Neuronal stem cell (in vitro differentiated cells): ENCODE results near the gene ETV7.

Experiments
- DNase-seq: peaks from one replicate; pipeline ENCODE4 v3.0.0-alpha.2; 2013; ENCODE audit warnings: low spot score
- H2AFZ ChIP-seq: one replicate; pipeline ENCODE4 v1.6.1; 2013; ENCODE audit warnings: mild to moderate bottlenecking, low read length, inconsistent platforms
- H2AK5ac ChIP-seq: 2 replicates; pipeline ENCODE4 v1.6.1; 2013; ENCODE audit warnings: low read depth, mild to moderate bottlenecking, inconsistent platforms, low read length, moderate library complexity, mixed read lengths
- H2BK120ac ChIP-seq: 2 replicates; pipeline ENCODE4 v1.6.1; 2013; ENCODE audit warnings: low read depth, mild to moderate bottlenecking, inconsistent platforms, low read length, moderate library complexity, mixed read lengths
- H2BK12ac ChIP-seq: one replicate; pipeline ENCODE4 v1.6.1; 2013; ENCODE audit warnings: low read length, inconsistent platforms
- H2BK15ac ChIP-seq: 2 replicates; pipeline ENCODE4 v1.6.1; 2013; ENCODE audit warnings: mild to moderate bottlenecking, low read length, inconsistent platforms, mixed read lengths
- H2BK5ac ChIP-seq: one replicate; pipeline ENCODE4 v1.6.1; 2013; ENCODE audit warnings: inconsistent platforms, mild to moderate bottlenecking, low read length, moderate library complexity
- H3K14ac ChIP-seq: one replicate; pipeline ENCODE4 v1.6.1; 2013; ENCODE audit warnings: low read length, inconsistent platforms
- H3K18ac ChIP-seq: 2 replicates; pipeline ENCODE4 v1.6.1; 2013; ENCODE audit warnings: low read length, inconsistent platforms
- H3K23ac ChIP-seq: 2 replicates; pipeline ENCODE4 v1.6.1; 2013; ENCODE audit warnings: low read depth, mild to moderate bottlenecking, mixed read lengths, low read length, inconsistent platforms; ENCODE audit not compliant: poor library complexity
- H3K27ac ChIP-seq: replicated peaks from 3 replicates; pipeline ENCODE4 v1.5.1; 2013; ENCODE audit warnings: low read length, inconsistent platforms
- H3K27me3 ChIP-seq, 3 experiments: 2 replicates each; pipeline ENCODE4 v1.6.1; 2013; ENCODE audit warnings: low read length in 3 of 3, mild to moderate bottlenecking in 2 of 3, inconsistent platforms in 1 of 3, low read depth in 1 of 3, mixed read lengths in 1 of 3, moderate library complexity in 1 of 3; ENCODE audit not compliant: control insufficient read depth in 3 of 3, insufficient read depth in 3 of 3
- H3K36me3 ChIP-seq, 2 donors: replicated peaks in 1 of 2; 2 replicates each; pipeline ENCODE4 v1.6.1; 2013; ENCODE audit warnings: low read length in 2 of 2; ENCODE audit not compliant: control insufficient read depth in 2 of 2, insufficient read depth in 2 of 2
- H3K4ac ChIP-seq: 2 replicates; pipeline ENCODE4 v1.6.1; 2013; ENCODE audit warnings: inconsistent platforms, mild to moderate bottlenecking, low read length, moderate library complexity
- H3K4me1 ChIP-seq, 2 donors: 1 replicate in 1 of 2; 2 replicates in 1 of 2; pipeline ENCODE4 v1.6.1; 2013; ENCODE audit warnings: low read length in 2 of 2, low read depth in 1 of 2; ENCODE audit not compliant: control insufficient read depth in 2 of 2, insufficient read depth in 1 of 2
- H3K4me2 ChIP-seq: one replicate; pipeline ENCODE4 v1.6.1; 2013; ENCODE audit warnings: mild to moderate bottlenecking, low read length, inconsistent platforms; ENCODE audit not compliant: insufficient read depth, poor library complexity, severe bottlenecking
- H3K4me3 ChIP-seq, 2 donors: 2 replicates each; pipeline ENCODE4 v1.5.1; 2013; ENCODE audit warnings: low read length in 2 of 2, mild to moderate bottlenecking in 2 of 2, inconsistent platforms in 1 of 2, moderate library complexity in 1 of 2
- H3K79me1 ChIP-seq: one replicate; pipeline ENCODE4 v1.6.1; 2013; ENCODE audit warnings: low read depth, mild to moderate bottlenecking, inconsistent platforms, low read length, moderate library complexity
- H3K9ac ChIP-seq: one replicate; pipeline ENCODE4 v1.6.1; 2013; ENCODE audit warnings: mild to moderate bottlenecking, low read depth, low read length, inconsistent platforms; ENCODE audit not compliant: poor library complexity
- H3K9me3 ChIP-seq, 2 donors: replicated peaks in 1 of 2; 2 replicates each; pipeline versions ENCODE3 to v1.6.1; 2013; ENCODE audit warnings: low read length in 2 of 2, mild to moderate bottlenecking in 2 of 2, inconsistent platforms in 1 of 2, low read depth in 1 of 2, mixed read lengths in 1 of 2, moderate library complexity in 1 of 2; ENCODE audit not compliant: control insufficient read depth in 2 of 2, insufficient read depth in 1 of 2
- H4K8ac ChIP-seq: one replicate; pipeline ENCODE4 v1.6.1; 2013; ENCODE audit warnings: low read depth, mild to moderate bottlenecking, inconsistent platforms, low read length, moderate library complexity
- H4K91ac ChIP-seq: one replicate; pipeline ENCODE4 v1.6.1; 2013; ENCODE audit warnings: low read length, low read depth, mild to moderate bottlenecking, inconsistent platforms; ENCODE audit not compliant: poor library complexity
- WGBS, 2 donors: extraction: QIAGEN DNeasy Blood & Tissue Kit; methylation state at CpG; one replicate each; pipeline ENCODE4 v1.1.7; 2013; ENCODE audit warnings: missing lambda C conversion rate in 2 of 2, mixed read lengths in 1 of 2; ENCODE audit not compliant: insufficient read length in 2 of 2, insufficient replicate concordance in 1 of 2; ENCODE audit errors: extremely low coverage in 2 of 2; 5-methylcytosine and 5-hydroxymethylcytosine counted together

Gene ETV7

GRCh38 chr6:36336208-36336710 lies 51.2 kb downstream of the ETV7 start:
- H3K4ac ChIP-seq, result no peak overlapping the region
- H3K9ac ChIP-seq, result no peak overlapping the region
- no peak for DNase-seq
- H4K8ac ChIP-seq, result no peak overlapping the region
- peaks cover 0 to 64% (median 6%) of the 10 kb centered on the region in 3 experiments for H3K27me3 ChIP-seq
- H2BK120ac ChIP-seq, result no peak overlapping the region
- no peaks in the 10 kb centered on the region for H3K36me3 ChIP-seq
- H4K91ac ChIP-seq, result no peak overlapping the region
- WGBS, 2 donors, result no CpG with 5 or more reads among the region's 5 CpGs
- no peak overlapping the region for H2BK12ac ChIP-seq
- H2BK5ac ChIP-seq, result no peak overlapping the region
- H3K4me2 ChIP-seq, result no peak overlapping the region
- no peaks in the 10 kb centered on the region for H3K9me3 ChIP-seq
- H3K14ac ChIP-seq, result no peak overlapping the region
- H3K4me1 ChIP-seq, result peaks cover 8 to 14% of the 10 kb centered on the region in 2 donors
- H2AFZ ChIP-seq, result no peak overlapping the region
- no peak overlapping the region for H2BK15ac ChIP-seq
- H3K18ac ChIP-seq, result no peak overlapping the region
- no peaks in the 10 kb centered on the region for H3K79me1 ChIP-seq
- H2AK5ac ChIP-seq, result no peak overlapping the region
- no peak overlapping the region for H3K23ac ChIP-seq
- no peak overlapping the region for H3K27ac ChIP-seq
- H3K4me3 ChIP-seq, result no peak overlapping the region

DNA sequence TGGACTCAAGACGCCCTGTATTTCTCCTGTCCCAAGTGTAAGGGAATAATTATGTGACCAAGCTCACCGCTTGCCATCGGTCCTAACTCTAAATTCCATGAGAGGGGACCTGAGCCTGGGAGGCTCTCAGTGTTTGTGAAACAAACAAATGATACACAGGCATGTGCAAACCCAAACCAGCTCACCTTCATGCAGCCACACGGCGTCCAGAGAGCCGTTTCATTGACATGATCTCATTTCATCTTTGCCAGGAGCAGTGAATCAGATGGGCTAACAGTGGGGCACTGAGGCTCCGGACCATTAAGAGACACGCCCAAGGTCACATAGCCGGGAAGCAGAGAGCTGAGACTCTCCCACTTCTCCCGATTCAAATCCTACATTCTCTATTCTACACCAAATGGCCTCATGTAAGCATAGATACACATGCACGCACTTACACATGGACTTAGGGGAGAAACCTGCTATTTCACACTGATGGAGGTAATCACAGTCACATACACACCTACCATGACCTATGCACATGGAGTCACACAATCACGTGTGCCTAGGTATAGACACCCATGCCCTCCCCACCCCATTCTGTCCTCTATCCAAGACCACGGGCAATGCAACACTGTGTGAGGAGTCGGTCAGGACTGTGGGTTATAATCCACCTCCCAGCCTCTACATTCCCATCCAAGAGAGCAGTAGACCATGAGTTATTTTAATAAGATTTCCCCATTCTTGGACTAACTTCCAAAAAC lies 51.8 kb downstream of the ETV7 start:
- Histone ChIP-seq H3K9me3 (no peaks in the 10 kb centered on the region), H3K18ac (no peak overlapping the region), H3K4me2 (no peak overlapping the region), H2AFZ (no peak overlapping the region), H3K27me3 (peaks cover 0 to 61% (median 3%) of the 10 kb centered on the region in 3 experiments), H2BK12ac (no peak overlapping the region), H3K23ac (no peak overlapping the region), H2AK5ac (no peak overlapping the region), H3K4me1 (peaks cover 6 to 12% of the 10 kb centered on the region in 2 donors), H2BK120ac (no peak overlapping the region), H2BK5ac (no peak overlapping the region), H3K27ac (no peak overlapping the region), H3K4me3 (no peak overlapping the region), H2BK15ac (no peak overlapping the region), H3K4ac (no peak overlapping the region), H3K14ac (no peak overlapping the region), H3K79me1 (no peaks in the 10 kb centered on the region), H4K8ac (no peak overlapping the region), H3K9ac (no peak overlapping the region), H3K36me3 (no peaks in the 10 kb centered on the region), H4K91ac (no peak overlapping the region)
- no peak for DNase-seq
- WGBS, 2 donors, result no CpG with 5 or more reads among the region's 14 CpGs

- no peak overlapping the region for H3K27ac ChIP-seq
- H2BK15ac ChIP-seq, result no peak overlapping the region
- no peak overlapping the region for H2BK120ac ChIP-seq
- no peak overlapping the region for H4K8ac ChIP-seq
- no peak overlapping the region for H3K23ac ChIP-seq
- H3K14ac ChIP-seq, result no peak overlapping the region
- no peak for DNase-seq
- no peak overlapping the region for H2BK12ac ChIP-seq
- no peak overlapping the region for H3K9ac ChIP-seq
- no peak overlapping the region for H3K4me3 ChIP-seq
- H3K27me3 ChIP-seq, result peaks cover 0 to 54% (median 0%) of the 10 kb centered on the region in 3 experiments
- H4K91ac ChIP-seq, result no peak overlapping the region
- WGBS, 2 donors, result no CpG with 5 or more reads among the region's 14 CpGs
- no peak overlapping the region for H3K4me2 ChIP-seq
- no peak overlapping the region for H2BK5ac ChIP-seq
- H3K4me1 ChIP-seq, result peaks cover 10 to 16% of the 10 kb centered on the region in 2 donors
- H3K18ac ChIP-seq, result no peak overlapping the region
- H3K79me1 ChIP-seq, result no peaks in the 10 kb centered on the region
- H2AFZ ChIP-seq, result no peak overlapping the region
- no peak overlapping the region for H2AK5ac ChIP-seq
- H3K9me3 ChIP-seq, result no peaks in the 10 kb centered on the region
- H3K4ac ChIP-seq, result no peak overlapping the region
- no peaks in the 10 kb centered on the region for H3K36me3 ChIP-seq
Observed at GRCh38 chr6:36334832-36335459, 52.5 kb downstream of the ETV7 start.
